OCI-LY7 (cell line): ENCODE results near the gene PRIM1. TPM values are rescaled to one million over a fixed set of nuclear protein-coding genes. Genes with fewer than 3 reads are reported as not detected.

ENCODE experiments used
- BruUV-seq: library from RNA; stranded (reverse); fragments of 400-500 nt; replicated peaks from 2 replicates; lab custom pipeline; 2021; lab: Mats Ljungman, UMichigan
- CTCF ChIA-PET: fragments of 300-600 bp; sonication (Branson Sonifier 250); formaldehyde crosslinking; loops from one replicate; lab custom pipeline; 2022; ENCODE audit warnings: antibody characterized with exemption; ENCODE audit not compliant: unreplicated experiment; lab: Charles Lee
- POLR2A ChIA-PET: fragments of 300-600 bp; sonication (Branson Sonifier 250); formaldehyde crosslinking; loops from one replicate; lab custom pipeline; 2022; ENCODE audit warnings: antibody characterized with exemption; lab: Charles Lee
- DNase-seq: peaks from one replicate; pipeline ENCODE4 v3.0.0-alpha.2; 2015; ENCODE audit warnings: low spot score
- H2AFZ ChIP-seq: fragments of 200-600 bp; sonication (generic), shearing (Covaris generic); 2 replicates; pipeline ENCODE4 v1.6.1; 2014; ENCODE audit warnings: mild to moderate bottlenecking, antibody characterized with exemption, low read length, moderate library complexity
- H3K27ac ChIP-seq: fragments of 200-600 bp; sonication (generic); 2 replicates; pipeline ENCODE4 v1.5.1; 2014; ENCODE audit warnings: mixed run types, low read depth, mild to moderate bottlenecking, moderate library complexity, low read length, inconsistent platforms; ENCODE audit not compliant: poor library complexity, severe bottlenecking
- H3K36me3 ChIP-seq: fragments of 200-600 bp; sonication (generic); 2 replicates; pipeline ENCODE4 v1.6.1; 2014; ENCODE audit warnings: mild to moderate bottlenecking, antibody characterized with exemption, low read length, moderate library complexity, mixed read lengths; ENCODE audit not compliant: insufficient read depth
- H3K4me1 ChIP-seq: fragments of 200-600 bp; sonication (generic); 2 replicates; pipeline ENCODE4 v1.5.1; 2014; ENCODE audit warnings: mild to moderate bottlenecking, low read length; ENCODE audit not compliant: insufficient read depth, poor library complexity, severe bottlenecking
- H3K4me2 ChIP-seq: fragments of 200-600 bp; sonication (generic); 2 replicates; pipeline ENCODE4 v1.6.1; 2014; ENCODE audit warnings: mild to moderate bottlenecking, low read length
- H3K4me3 ChIP-seq: fragments of 200-600 bp; sonication (generic); 2 replicates; pipeline ENCODE4 v1.5.1; 2014; ENCODE audit warnings: mild to moderate bottlenecking, low read depth, low read length; ENCODE audit not compliant: poor library complexity, severe bottlenecking
- H3K79me2 ChIP-seq: fragments of 200-600 bp; sonication (generic); 2 replicates; pipeline ENCODE4 v1.6.1; 2016; ENCODE audit warnings: low read depth, mild to moderate bottlenecking, low read length, moderate library complexity, mixed read lengths; ENCODE audit not compliant: insufficient read depth
- H3K9me2 ChIP-seq: fragments of 200-600 bp; sonication (generic); 2 replicates; pipeline ENCODE4 v1.6.1; 2016; ENCODE audit warnings: mild to moderate bottlenecking, low read length, mixed read lengths; ENCODE audit not compliant: insufficient read depth
- H3K9me3 ChIP-seq: fragments of 200-600 bp; sonication (generic); 2 replicates; pipeline ENCODE4 v1.6.1; 2014; ENCODE audit warnings: mild to moderate bottlenecking, mixed run types, low read length, mixed read lengths
- H4K20me1 ChIP-seq: fragments of 200-600 bp; sonication (generic); 2 replicates; pipeline ENCODE4 v1.6.1; 2014; ENCODE audit warnings: mild to moderate bottlenecking, antibody characterized with exemption, low read length, moderate library complexity, mixed read lengths; ENCODE audit not compliant: insufficient read depth
- EZH2phosphoT487 ChIP-seq: fragments of 200-600 bp; sonication (generic); IDR thresholded peaks from 2 replicates; pipeline ENCODE4 v1.6.1; 2018; ENCODE audit warnings: low read depth, borderline replicate concordance, mild to moderate bottlenecking, mixed run types, antibody characterized with exemption, low read length, moderate library complexity, mixed read lengths
- intact Hi-C: fragments of 100-400 bp; cut with micrococcal nuclease; formaldehyde crosslinking; loops from one replicate; pipeline ENCODE4 v1.10.0; 2022; ENCODE audit not compliant: unreplicated experiment
- total RNA-seq, 2 experiments: library from RNA; depleted of rRNA in 1 of 2; stranded (reverse); fragments of >200 nt in 1 of 2; shearing (Covaris generic) in 1 of 2; gene quantifications; 2 replicates each; pipeline ENCODE4 v1.2.3, GENCODE V29; 2014 to 2022
- TF ChIP-seq, protein P1 (sequence below): fragments of 200-600 bp; sonication (generic); conservative IDR thresholded peaks from 2 replicates; pipeline ENCODE4 v1.5.1; 2014; ENCODE audit warnings: mild to moderate bottlenecking, antibody characterized with exemption, low read length, moderate library complexity, mixed read lengths

The PRIM1 gene
- total RNA-seq, 2 experiments from 2014 or later = 20.4 to 49.5 TPM

DNA sequence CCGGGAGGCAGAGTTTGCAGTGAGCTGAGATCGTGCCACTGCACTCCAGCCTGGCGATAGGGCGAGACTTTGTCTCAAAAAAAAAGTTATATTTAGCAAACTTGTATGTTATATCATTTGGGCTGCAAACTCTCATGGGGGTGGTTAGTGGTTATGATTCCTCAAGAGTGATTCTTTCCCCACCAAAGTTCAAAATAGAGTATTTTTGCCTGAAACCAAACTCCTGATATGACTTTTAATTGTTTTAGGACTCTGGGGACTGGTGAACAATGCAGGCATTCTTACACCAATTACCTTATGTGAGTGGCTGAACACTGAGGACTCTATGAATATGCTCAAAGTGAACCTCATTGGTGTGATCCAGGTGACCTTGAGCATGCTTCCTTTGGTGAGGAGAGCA, 29.6 kb upstream of the PRIM1 start:
- no peak for TF ChIP-seq EZH2phosphoT487
- TF ChIP-seq, protein P1, sequence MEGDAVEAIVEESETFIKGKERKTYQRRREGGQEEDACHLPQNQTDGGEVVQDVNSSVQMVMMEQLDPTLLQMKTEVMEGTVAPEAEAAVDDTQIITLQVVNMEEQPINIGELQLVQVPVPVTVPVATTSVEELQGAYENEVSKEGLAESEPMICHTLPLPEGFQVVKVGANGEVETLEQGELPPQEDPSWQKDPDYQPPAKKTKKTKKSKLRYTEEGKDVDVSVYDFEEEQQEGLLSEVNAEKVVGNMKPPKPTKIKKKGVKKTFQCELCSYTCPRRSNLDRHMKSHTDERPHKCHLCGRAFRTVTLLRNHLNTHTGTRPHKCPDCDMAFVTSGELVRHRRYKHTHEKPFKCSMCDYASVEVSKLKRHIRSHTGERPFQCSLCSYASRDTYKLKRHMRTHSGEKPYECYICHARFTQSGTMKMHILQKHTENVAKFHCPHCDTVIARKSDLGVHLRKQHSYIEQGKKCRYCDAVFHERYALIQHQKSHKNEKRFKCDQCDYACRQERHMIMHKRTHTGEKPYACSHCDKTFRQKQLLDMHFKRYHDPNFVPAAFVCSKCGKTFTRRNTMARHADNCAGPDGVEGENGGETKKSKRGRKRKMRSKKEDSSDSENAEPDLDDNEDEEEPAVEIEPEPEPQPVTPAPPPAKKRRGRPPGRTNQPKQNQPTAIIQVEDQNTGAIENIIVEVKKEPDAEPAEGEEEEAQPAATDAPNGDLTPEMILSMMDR = no peak
- BruUV-seq = no TSS peak
- Histone ChIP-seq H3K79me2 (no peaks in the 10 kb centered on the region), H3K4me1 (no peaks in the 10 kb centered on the region), H3K4me2 (no peak overlapping the region), H3K27ac (no peak overlapping the region), H3K36me3 (no peaks in the 10 kb centered on the region), H3K9me3 (no peaks in the 10 kb centered on the region), H3K4me3 (no peak overlapping the region), H4K20me1 (no peaks in the 10 kb centered on the region), H2AFZ (no peak overlapping the region), H3K9me2 (no peaks in the 10 kb centered on the region)
- intact Hi-C loops = no loop called here
- CTCF ChIA-PET = no interaction called here
- POLR2A ChIA-PET = no interaction called here
- DNase-seq = no peak

DNA sequence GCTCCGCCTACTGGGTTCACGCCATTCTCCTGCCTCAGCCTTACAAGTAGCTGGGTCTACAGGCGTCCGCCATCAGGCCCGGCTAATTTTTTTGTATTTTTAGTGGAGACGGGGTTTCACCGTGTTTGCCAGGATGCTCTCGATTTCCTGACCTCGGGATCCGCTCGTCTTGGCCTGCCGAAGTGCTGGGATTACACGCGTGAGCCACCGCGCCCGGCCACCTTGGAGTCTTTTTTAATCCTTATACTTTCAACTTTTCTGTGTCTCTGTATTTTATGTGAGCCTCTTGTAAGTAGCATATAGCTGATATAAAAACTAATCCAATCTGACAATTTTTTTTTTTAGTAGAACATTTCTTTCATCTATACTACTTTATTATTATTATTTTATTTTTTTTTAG, 26.6 kb upstream of the PRIM1 start:
- ChIA-PET CTCF (no interaction called here), POLR2A (interaction anchor here (0.6 kb wide), 1 partner anchor 243 kb away, joined by 4 read pairs; no protein-coding TSS in a partner anchor)
- H3K36me3 ChIP-seq = no peaks in the 10 kb centered on the region
- intact Hi-C loops = no loop called here
- TF ChIP-seq, protein P1 = no peak
- TF ChIP-seq EZH2phosphoT487 = no peak
- H2AFZ ChIP-seq = no peak overlapping the region
- H3K4me3 ChIP-seq = no peak overlapping the region
- no peaks in the 10 kb centered on the region for H3K9me3 ChIP-seq
- H3K4me2 ChIP-seq = no peak overlapping the region
- H3K9me2 ChIP-seq = no peaks in the 10 kb centered on the region
- H4K20me1 ChIP-seq = no peaks in the 10 kb centered on the region
- no peaks in the 10 kb centered on the region for H3K79me2 ChIP-seq
- H3K4me1 ChIP-seq = peaks cover 13% of the 10 kb centered on the region
- no peak for DNase-seq
- no peak overlapping the region for H3K27ac ChIP-seq
- no TSS peak for BruUV-seq

DNA sequence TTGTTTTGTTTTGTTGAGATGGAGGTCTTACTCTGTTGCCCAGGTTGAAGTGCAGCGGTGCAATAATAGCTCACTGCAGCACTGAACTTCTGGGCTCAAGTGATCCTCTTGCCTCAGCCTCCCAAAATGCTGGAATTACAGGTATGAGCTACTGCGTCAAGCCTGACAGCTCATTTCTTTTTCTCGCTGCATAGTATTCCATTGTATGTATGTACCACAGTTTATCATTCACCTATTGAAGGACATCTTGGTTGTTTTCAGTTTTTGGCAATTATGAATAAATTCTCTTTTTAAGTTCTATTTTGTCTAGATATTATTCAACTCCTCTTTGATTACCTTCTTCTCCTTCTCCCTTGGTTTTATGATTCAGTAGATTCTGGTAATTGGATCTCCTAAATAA, 24.5 kb upstream of the PRIM1 start:
- no TSS peak for BruUV-seq
- no peak for DNase-seq
- ChIA-PET POLR2A (interaction anchor here (1.4 kb wide), 1 partner anchor 10 kb away, joined by 4 read pairs; no protein-coding TSS in a partner anchor), CTCF (no interaction called here)
- no peak overlapping the region for H3K4me3 ChIP-seq
- H3K4me2 ChIP-seq = no peak overlapping the region
- no peak overlapping the region for H3K27ac ChIP-seq
- no peaks in the 10 kb centered on the region for H3K36me3 ChIP-seq
- no peak for TF ChIP-seq EZH2phosphoT487
- TF ChIP-seq, protein P1 = no peak
- H3K9me2 ChIP-seq = no peaks in the 10 kb centered on the region
- peaks cover 13% of the 10 kb centered on the region for H3K4me1 ChIP-seq
- H3K9me3 ChIP-seq = no peaks in the 10 kb centered on the region
- no peak overlapping the region for H2AFZ ChIP-seq
- H3K79me2 ChIP-seq = no peaks in the 10 kb centered on the region
- intact Hi-C loops = no loop called here
- H4K20me1 ChIP-seq = no peaks in the 10 kb centered on the region
